Midbrain (tissue), 1 donor: Measurements from ENCODE around the gene HLA-A.
"Not testable (repeated sequence)": the region's sequence is repeated elsewhere in the genome, so short reads cannot be mapped to it uniquely, and the experiment has no call there.

Experiments used
- DNase-seq: peaks from one replicate; lab custom pipeline; 2025; lab: John Stamatoyannopoulos, UW

HLA-A gene

GRCh38 chr6:29942275-29943052 lies at the start of gene HLA-A:
Gene HLA-A, plus strand, starts transcription at chr6:29942532. Its CDS starts 22 bp downstream, at chr6:29942554.
- peak; percentile 90 for DNase-seq

DNA sequence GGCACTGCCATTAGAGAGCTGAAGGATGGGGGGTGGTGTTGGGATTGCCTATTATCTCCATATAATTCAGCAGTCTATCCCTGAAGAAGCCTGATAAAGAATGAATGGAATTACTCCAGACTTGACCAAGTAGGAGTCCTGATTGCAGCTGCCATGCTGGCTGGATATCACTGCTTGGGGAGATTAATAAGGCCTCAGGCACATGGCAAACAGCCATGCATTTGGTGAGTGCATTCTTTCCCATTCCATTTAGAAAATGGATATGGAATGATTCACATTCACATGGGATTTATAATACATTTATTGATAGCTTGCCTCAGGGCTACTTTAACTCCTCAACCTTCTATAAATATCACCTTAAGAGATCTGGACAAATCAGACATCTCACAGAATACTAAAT lies 49.6 kb upstream of the HLA-A start:
- DNase-seq = no peak

DNA sequence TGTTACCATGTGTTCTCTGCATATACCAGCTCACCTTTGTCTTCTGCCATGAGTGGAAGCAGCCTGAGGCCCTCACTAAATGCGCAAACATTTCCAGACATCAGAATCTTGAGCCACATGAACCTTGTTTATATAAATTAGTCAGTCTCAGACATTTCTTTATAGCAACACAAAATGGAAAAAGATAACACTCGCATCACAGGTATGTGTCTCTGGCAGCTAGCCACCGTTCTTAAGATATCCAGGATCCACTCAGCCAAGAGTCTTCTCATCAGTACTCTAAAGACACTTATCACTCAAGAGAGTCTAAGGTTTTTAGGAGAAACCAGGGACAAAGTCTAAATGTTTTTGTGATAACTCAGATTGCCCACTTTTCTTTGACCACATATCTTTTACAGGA lies 43.1 kb upstream of the HLA-A start:
- no peak for DNase-seq

DNA sequence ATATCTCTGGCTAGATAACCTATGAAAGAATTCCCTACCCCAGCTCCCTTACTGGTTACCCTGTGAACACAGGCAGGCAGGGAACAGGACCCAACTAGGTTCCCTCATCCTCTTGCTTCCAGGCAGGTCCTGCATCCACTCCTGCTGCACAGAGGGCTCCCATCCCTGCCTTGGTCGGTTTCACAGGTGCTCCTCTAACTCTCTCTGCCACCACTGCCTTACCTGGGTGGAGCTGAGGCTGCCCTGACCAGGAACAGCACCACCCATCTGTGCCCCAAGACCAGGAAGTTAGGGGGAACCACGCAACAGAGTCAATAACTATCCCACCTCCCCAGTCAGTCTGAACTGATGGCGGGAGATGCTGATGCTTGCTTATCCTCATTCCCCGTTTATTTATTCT lies 37.0 kb upstream of the HLA-A start:
- DNase-seq = no peak

DNA sequence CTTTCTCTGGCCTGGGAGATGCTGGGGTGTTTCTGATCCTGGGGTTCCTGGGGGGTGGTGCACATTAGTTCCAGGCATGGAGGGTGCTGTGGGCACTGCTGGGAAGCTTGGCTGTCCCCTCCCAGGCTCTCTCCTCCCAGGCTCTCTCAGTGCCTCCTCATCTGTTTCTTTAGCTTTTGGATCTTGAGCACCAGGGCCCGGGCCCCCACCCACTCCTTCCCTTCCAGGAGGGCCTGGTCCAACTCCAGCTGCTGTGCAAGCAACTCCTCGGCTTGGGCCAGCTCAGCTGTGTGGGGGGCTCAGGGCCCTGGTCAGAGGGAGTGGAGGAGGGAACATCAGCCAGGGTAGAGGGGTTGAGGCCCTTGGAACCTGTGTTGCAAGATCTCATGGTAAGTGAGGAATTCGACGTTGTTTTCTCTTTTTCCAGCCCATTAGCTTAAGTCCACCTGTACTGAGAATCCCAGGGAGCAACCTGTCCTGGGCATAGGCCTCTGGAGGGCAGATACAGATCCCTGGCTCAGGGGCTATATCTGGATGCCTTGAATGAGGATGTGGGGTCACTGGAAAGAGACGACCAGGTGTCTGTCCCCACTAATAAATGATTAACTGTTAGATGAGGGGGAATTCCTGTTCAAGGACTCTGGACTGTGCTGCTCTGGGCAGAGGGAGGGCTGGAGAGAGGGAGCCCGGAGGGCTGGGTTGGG lies 34.5 kb upstream of the HLA-A start:
- no peak for DNase-seq

DNA sequence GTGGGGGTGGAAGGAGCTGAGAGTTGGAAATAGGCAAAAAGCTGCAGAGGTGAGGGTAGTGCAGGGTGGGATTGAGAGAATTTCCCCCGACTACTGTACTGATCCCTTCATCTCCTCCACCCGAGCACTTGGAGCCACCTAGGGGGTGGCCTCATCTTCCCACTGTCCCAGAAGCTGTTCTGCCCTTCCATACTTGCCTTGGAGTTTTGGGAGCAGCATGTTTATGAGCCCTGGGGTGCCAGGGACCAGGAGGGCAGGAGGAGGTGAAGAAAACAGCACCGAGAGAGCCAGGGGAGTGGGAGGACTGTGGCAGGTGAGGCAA lies 34.0 kb upstream of the HLA-A start:
- DNase-seq = no peak

GRCh38 chr6:29908710-29909109 lies 33.6 kb upstream of the HLA-A start:
- DNase-seq = no peak

DNA sequence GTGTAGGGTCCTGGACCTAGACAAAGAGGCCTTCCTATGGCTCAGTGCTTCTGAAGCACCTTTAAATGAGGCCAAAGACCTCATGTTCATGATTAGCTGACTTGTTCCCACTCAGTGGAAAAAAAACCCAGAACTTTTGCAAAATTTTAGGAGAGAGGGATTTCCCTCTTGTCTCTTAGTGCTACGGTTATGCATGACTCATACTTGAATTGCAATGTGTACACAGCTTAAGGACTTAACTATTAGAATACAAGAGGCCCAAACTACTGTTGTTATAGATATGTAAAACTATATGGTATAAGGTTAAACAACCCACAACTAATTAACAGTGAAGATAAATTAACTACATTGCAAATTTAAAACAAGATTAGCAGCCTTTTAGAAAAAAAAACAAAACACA lies 32.3 kb upstream of the HLA-A start:
- no peak for DNase-seq

- DNase-seq = no peak
Observed at GRCh38 chr6:29912840-29913239, 29.5 kb upstream of the HLA-A start.

- no peak for DNase-seq
Observed at GRCh38 chr6:29916741-29917140, 25.6 kb upstream of the HLA-A start.

GRCh38 chr6:29917857-29918256 lies 24.5 kb upstream of the HLA-A start:
- DNase-seq = no peak

DNA sequence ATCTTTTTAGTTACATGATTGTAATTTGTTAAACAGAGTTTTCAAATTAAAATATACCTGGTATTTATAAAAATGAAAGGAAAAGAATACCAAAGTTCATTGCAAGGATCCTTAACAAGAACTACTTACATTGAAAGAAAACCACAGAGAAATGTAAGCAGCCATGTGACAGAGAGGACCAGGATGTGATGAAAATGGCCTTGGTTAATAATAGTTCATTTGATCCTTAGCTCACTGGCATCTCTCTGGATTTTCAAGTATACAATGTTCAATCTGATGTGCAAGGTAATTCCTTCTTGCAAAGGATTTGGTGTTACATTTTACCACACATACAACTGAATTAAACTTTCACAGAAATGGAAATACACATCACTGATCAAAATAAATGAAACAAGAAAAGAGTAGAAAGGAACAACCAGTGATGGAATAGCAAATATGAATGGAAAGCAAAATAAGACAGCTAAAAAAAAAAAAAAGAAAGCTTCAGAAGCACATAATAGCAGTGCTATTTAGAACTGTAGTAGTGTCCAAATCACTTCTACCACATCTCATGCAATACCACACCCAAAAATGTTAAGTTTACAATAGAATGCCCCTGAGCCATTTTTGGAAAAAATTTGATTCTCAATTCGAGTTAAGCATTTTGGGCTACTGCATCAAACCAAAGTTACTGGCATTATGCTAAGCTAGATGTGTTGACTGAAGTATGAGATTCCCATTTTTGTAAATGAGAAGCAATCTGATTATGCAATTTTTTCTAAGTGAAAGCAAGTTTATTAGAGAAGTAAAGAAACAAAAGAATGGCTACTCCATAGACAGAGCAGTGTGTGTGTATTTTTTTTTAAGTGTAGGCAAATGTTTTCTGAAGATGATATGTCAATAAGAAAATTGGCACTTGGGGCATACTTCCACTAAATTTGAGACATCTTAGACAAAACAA lies 22.6 kb upstream of the HLA-A start:
- no peak for DNase-seq

- no peak for DNase-seq
Observed at GRCh38 chr6:29924287-29924686, 18.0 kb upstream of the HLA-A start.

DNA sequence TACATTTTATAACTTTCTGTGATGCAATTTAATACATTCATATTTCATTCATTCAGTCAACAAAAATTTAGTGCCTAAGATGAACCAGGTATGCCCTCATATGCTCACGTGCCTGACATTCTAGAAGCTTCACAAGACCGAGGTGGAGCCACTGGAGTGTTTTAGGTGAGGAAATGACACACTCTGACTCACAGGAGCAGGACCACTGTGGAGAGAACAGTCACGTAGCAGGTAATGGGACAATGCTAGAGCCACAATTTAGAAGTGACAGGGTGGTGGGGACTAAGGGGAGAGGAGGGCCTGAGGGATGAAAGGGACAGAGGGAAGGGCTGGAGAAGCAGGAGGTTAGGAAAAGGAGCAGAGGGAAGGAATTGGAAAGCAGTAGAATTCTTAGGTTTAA lies 17.6 kb upstream of the HLA-A start:
- DNase-seq = no peak

DNA sequence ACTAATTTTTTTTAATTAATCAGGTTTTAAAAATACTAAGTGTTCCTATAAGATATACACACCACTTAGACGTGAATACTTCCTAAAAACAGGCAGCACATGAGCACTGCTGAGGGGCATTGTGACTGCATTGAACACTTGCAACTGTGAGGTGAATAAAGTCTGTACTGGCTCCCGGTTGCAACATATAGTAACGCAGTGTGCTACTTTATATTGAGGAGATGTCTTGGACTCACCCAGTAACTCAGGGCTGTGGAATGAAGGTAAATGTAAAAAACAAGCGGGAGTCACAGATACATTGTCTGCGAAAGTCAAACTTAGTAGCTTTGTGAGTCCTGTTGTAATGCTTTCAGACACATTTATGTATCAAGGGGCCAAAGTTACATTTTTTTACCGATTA lies 17.0 kb upstream of the HLA-A start:
- DNase-seq = no peak

- DNase-seq = no peak
Observed at GRCh38 chr6:29925727-29926412, 16.5 kb upstream of the HLA-A start.

GRCh38 chr6:29926413-29927274 lies 15.7 kb upstream of the HLA-A start:
- DNase-seq = no peak

GRCh38 chr6:29927275-29927569 lies 15.1 kb upstream of the HLA-A start:
- no peak for DNase-seq

- no peak for DNase-seq
Observed at GRCh38 chr6:29927841-29928388, 14.4 kb upstream of the HLA-A start.

- not testable (repeated sequence) for DNase-seq
Observed at GRCh38 chr6:29930047-29930446, 12.3 kb upstream of the HLA-A start.

- DNase-seq = no peak
Observed at GRCh38 chr6:29933955-29934354, 8.4 kb upstream of the HLA-A start.
